ENCODE results near the gene KRT1.

KRT1 gene

GRCh38 chr12:52627395-52628110 lies 52.7 kb downstream of the KRT1 start:
- no peak for DNase-seq (ENCODE audit: low read depth)
- no peak overlapping the region for H3K4me3 ChIP-seq (ENCODE audit: low read depth, low read length)

All from skeletal muscle cell (primary cell).